GM03348 (cell line): ENCODE measurements around the gene TMED1.

Source experiments
- DNase-seq: peaks from one replicate; pipeline ENCODE4 v3.0.0; 2012; ENCODE audit warnings: low spot score

TMED1 gene

GRCh38 chr19:10831987-10832938 is 3.7 kb downstream of the TMED1 start:
- no peak for DNase-seq

DNA sequence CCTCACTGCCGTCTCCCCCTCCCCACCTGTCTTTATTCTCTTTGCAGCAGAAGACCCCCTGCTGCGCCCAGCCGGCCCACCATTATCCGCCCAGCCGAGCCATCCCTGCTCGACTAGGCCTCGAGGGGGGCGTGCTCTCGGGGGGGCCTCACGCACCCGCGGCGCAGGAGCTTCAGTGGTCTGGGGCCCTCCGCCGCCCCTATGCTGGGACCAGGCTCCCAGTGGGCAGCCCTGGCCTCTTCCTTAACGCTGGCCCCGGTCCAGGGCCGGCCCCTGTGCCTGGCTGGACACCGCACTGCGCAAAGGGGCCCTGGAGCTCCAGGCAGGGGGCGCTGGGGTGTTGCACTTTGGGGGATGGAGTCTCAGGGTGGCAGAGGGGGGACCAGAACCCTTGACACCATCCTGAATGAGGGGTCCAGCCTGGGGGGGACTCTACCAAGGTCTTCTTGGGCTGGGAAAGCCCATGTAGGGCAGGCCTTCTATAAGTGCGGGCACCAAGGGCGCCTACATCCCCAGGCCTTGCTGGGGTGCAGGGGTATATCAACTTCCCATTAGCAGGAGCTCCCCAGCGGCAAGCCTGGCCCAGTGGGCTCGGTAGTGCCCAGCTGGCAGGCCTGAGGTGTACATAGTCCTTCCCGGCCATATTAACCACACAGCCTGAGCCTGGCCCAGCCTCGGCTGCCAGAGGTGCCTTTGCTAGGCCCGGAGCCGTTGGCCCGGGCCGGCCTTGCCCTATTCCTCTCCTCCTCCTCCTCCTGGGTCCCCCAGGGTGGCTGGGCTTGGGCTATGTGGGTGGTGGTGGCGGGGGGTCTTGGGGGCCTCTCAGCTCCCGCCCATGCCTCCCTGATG is 4.9 kb downstream of the TMED1 start:
- no peak for DNase-seq

DNA sequence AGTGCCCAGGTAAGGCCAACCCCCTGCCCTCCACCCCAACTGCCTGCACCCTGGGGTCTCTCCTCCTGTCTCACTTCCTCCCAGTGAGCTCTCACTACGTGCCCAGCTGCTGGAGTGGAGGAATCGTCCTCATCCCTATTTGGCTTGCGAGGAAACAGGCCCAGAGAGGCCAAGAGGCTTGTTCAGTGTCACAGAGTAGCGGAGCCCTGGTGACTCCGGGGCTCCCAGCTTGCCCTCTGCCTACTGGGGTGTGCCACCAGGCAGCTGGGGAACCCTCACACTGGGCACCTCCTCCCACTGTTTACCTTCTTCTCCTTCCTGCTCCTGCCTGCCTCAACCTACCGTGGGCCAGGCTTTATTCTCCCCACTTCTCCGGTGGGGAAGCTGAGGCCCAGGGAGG is 5.6 kb downstream of the TMED1 start:
- DNase-seq = no peak

DNA sequence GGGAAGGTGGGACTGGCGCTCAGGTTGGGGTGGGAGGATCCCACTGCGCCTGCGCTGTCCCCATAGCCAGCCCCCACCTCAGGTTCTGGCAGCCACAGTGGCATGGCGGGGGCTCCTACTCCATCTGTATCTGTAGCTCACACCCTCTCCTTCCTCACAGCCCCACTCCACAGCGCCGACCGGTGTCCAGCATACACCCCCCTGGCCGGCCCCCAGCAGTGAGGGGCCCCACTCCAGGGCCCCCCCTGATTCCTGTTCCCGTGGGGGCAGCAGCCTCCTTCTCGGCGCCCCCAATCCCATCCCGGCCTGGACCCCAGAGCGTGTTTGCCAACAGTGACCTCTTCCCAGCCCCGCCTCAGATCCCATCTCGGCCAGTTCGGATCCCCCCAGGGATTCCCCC is 6.0 kb downstream of the TMED1 start:
- DNase-seq = no peak

GRCh38 chr19:10828981-10829821 is 6.8 kb downstream of the TMED1 start:
- DNase-seq = no peak

DNA sequence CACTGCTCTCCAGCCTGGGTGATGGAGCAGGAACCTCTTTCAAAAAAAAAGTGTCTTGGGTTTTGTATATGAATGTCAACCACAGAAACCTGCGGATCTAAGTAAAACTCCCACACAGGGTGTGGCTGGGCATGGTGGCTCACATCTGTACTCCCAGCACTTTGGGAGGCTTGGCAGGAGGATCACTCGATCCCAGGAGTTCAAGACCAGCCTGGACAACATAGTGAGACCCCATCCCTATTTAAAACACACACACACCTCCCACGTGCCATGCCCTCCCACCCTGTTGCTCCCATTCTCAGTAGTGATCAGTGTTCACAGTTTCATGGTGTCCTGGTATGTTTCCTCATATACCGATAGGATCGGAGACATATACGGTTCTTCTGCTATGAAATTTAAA is 9.2 kb downstream of the TMED1 start:
- no peak for DNase-seq

DNA sequence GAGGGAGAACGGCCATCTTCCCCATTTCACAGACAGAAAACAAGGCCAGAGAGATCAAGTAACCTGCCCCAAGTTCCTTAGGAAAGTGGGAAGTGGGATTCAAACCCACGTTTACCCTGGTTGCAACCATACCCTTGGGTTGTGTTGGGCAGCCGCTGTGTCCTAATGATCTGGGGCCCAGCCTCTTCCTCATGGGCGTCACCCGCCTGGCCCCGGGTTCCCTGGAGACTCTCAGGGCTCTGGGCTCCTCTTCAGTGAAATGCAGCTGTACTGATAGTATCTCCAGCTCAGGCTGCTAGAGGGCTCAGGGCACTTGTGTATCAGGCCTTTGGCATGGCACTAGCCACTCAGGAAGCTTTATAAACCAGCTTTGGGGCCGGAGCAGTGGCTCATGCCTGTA is 9.8 kb downstream of the TMED1 start:
- DNase-seq = no peak

DNA sequence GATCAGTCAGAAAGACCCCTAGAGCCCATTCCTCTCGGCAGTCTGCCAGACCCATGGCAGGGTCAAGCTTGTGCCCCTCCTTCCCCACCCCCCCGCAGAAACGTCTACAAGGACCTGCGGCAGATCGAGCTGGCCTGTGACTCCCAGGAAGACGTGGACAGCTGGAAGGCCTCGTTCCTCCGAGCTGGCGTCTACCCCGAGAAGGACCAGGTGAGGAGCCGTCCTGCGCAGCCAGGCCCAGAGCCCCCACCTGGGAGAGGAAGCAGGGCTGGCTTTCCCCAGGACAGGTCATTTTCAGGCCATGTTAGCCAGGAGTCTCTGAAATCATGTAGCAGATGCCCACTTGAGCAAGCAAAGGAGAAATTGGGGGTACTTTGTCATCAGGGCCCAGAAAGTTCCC is 12.3 kb downstream of the TMED1 start:
- no peak for DNase-seq

DNA sequence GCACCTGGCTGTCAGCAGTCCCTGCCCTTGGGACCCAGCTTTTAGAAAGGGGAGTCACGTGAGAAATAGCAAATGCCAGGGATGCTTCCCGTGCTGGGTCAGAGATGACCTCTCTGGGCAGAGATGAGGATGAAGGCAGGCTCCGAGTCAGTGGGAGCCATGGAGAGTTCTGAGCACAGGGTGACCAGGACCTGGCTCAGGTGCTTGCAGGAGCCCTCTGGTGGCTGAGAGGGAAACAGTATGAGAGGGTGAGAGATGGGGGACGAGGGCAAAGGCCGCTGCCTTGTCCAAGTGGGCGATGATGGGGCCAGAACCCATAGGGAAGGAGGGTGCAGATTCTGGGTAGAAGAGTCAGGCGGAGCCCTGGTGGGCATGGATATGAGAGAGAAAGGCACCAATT is 15.8 kb downstream of the TMED1 start:
- DNase-seq = no peak

DNA sequence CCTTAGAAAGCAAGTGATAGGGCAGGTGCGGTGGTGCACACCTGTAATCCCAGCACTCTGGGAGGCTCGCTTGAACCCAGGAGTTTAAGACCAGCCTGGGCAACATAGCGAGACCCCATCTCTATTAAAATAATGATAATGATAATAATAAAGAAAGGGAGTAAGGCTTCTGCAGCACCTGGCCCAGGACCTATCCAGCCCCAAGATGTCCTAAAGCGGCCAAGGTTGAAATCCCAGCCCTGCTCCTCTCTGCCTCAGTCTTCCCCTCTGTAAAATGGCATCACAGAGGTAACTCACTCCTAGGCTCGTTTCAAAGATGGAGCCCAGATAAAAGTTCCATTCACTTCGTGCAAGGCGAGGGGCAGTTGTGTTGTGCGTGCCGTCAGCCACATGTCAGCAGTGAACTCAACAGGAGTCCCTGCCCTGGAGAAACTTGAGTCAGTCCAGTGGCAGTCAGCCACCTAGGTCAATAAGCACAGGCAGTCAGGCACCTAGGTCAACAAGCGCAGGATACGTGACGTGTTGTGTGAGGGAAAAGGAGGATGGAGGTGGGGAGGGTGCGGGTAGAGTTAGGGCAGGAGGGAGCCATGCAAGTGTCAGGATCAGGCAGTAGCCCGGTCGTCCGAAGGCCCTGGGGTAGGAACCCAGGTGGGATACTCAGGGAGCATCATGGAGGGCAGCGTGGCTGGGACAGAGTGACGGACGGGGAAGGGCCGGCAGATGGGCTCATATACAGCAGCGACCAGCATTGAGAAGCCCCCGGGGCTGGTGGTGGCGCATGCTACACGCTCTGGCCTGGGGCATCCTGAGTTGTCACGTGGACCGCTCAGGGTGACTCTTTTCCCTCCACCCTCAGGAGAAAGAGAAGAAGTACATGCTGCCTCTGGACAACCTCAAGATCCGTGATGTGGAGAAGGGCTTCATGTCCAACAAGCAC is 16.6 kb downstream of the TMED1 start:
- DNase-seq = no peak

DNA sequence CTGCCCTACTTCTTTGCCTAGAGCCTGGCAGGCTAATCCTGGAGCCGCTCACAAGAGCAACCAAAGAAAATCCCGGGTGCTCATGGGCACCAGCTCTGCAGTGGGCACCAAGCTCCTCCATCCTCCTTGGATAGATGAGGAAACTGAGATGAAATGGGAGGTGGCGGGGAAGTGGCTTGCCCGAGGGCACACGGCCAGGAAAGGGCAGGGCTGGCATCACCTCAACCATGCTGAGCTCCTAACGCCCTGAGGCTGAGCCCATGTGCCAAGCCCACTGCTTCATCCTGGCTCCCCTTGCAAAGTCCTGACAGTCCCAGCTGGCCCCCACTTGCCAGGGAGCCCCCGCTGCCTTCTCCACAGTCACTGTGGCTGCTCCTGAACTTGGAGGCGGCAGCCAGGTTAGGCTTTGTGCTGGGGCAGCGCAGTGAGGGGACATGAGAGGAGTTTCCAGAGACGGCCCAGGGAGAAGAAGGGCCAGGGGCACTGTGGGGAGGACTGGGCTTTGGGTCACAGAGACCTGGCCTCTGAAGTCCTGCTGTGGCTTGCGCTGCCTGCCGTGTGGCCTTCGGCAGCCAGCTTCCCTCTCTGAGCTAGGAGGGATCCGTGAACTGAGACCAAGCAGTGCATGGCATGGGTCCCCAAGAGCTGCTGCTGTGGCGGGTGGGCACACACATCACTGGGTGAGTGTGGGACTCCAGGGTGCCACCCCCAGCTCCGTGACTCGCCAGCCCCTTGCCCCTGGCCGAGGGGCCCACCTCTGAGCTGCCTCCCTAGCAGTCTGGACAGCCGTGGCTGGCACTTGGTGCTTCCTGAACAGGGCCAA is 17.5 kb downstream of the TMED1 start:
- DNase-seq = no peak

DNA sequence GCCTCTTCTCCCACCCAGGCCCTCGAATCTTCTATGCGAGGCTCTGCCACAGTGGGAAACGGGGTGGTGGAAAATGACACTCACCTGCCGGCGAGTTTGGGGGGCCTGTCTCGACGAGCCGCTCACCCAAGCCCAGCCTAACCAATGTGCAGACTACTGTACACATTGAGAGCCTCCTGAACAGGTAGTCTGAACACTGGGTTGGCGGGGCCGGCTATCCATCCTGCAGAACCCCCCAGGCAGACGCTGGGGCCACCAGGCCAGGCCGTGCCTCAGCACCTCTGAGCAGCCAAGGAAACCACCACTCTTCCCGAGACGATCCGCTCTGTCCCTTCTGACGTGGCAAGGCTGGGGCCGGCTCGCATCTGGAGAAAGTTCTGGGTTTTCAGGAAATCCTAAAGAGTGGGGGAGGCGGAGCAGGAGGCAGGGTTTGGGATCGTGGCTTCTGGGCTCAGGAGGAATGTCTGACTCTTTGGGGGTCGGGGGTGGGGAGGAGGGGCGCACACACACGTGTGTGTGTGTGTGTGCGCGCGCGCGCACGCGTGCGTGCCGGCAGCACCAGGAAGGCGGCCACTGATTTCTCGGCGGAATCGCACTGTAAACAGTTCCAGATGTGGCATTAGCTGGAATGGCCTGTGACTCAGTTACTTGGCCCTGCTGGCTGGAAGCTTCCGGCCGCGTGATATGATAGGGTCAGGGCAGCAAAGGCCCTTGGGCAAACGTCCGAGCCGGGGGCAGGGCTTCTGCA is 18.5 kb downstream of the TMED1 start:
- peak; percentile 97 for DNase-seq

DNA sequence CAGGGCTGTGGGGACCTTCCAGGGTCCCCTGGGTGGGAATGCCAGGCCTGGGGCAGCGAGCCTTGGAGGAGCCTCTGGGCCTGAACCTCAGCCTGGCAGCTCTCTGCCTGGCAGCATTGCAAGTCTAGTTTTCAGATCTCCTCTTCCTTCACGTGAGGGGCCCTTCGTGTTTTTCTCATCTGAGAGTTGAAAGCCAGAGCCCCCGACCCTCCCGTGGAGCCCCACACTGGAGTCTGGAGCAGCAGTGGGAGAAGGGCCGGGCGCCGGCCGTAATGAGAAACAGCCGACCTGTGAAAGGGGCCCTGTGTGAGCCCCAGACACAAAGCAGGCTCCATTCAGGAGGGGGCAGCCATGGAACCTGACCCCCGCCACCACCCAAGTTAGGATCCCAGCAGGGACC is 19.3 kb downstream of the TMED1 start:
- DNase-seq = no peak

DNA sequence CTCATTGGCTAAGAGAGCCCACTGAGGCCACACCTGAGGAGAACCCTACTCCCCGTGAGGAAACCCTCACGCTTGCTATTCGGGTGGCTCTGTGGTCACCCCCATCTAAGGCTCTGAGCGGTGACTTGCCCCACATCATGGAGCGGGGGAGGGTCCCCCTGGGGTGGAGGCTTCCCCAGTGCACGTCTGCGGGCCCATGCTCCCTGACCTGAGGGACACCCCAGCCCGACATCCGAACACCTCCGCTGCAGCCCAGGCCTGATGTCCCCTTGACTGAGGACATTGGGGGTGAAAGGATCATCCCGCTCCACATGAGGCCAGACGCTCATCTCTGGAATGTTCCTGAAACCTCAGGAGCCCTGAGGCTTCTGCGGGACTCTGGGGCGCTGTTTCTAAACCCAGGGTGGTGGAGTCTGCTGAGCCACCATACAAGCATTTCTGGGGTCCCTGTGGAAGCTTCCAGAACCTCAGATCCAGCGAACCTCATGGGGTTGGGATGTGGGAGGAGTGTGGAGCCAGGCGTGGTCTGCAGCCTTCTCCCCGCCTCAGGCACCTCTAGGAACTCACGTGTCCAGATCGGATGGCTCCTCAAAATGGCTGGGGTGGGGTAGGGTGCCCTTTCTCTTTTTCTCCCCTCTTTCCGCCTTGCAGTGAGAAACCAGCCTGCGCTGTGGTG is 19.9 kb downstream of the TMED1 start:
- peak; percentile 81 for DNase-seq

GRCh38 chr19:10815007-10815536 is 20.9 kb downstream of the TMED1 start:
- no peak for DNase-seq

GRCh38 chr19:10812902-10813404 is 23.1 kb downstream of the TMED1 start:
- DNase-seq = peak; percentile 94

DNA sequence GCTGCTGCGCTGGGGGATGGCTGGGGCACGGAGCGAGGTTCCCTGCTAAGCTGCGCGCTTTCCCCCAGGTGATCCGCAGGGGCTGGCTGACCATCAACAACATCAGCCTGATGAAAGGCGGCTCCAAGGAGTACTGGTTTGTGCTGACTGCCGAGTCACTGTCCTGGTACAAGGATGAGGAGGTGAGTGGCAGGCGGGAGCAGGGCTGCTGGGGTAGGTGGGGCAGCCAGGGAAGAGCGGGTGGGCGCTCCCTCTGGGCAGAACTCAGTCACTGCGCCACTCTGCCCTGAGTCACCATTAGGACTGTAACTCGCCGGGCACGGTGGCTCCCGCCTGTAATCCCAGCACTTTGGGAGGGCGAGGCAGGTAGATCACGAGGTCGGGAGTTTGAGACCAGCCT is 23.8 kb downstream of the TMED1 start:
- DNase-seq = no peak

GRCh38 chr19:10811391-10812111 is 24.5 kb downstream of the TMED1 start:
- DNase-seq = no peak
